ENCODE measurements around the gene SFTA2. TPM values are rescaled to one million over a fixed set of nuclear protein-coding genes. Genes with fewer than 3 reads are reported as not detected.

The SFTA2 gene
- total RNA-seq, 1 donor from 2014 or later: not detected

DNA sequence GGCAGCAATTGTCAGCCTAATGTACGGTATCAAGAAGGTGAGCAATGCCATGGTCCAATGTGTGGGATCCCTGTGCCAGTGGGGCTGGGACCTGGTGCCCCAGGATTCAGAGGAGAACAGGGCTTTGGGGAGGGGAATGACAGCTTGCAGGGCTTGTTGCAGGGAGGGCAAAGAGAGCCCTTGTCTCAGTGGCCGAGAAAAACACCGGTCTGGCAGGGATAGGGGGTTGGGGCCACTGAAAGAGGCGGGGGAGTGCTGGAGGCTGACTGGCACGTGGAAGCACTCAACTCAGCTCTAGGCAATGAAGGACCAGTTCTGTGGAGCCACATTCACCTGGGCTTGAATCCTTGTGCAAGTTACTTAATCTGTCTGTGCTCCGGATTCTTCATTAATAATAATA, 5.3 kb upstream of the SFTA2 start:
- no peak for DNase-seq
- TF ChIP-seq, protein P1, sequence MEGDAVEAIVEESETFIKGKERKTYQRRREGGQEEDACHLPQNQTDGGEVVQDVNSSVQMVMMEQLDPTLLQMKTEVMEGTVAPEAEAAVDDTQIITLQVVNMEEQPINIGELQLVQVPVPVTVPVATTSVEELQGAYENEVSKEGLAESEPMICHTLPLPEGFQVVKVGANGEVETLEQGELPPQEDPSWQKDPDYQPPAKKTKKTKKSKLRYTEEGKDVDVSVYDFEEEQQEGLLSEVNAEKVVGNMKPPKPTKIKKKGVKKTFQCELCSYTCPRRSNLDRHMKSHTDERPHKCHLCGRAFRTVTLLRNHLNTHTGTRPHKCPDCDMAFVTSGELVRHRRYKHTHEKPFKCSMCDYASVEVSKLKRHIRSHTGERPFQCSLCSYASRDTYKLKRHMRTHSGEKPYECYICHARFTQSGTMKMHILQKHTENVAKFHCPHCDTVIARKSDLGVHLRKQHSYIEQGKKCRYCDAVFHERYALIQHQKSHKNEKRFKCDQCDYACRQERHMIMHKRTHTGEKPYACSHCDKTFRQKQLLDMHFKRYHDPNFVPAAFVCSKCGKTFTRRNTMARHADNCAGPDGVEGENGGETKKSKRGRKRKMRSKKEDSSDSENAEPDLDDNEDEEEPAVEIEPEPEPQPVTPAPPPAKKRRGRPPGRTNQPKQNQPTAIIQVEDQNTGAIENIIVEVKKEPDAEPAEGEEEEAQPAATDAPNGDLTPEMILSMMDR (IDR thresholded peaks at IDR 0.05): no peak
- POLR2A ChIA-PET: no interaction called here
- intact Hi-C loops (cut with micrococcal nuclease): no loop called here
- no peaks in the 10 kb centered on the region for H3K9me3 Mint-ChIP-seq
- no peak for ATAC-seq (ENCODE audit: low read depth)
- no peaks in the 10 kb centered on the region for H3K4me1 Mint-ChIP-seq
- H3K36me3 Mint-ChIP-seq (ENCODE audit: low read depth): no peaks in the 10 kb centered on the region
- H3K27ac Mint-ChIP-seq: no peak overlapping the region
- CTCF ChIA-PET: no interaction called here
- H3K4me3 Mint-ChIP-seq: no peak overlapping the region
- H3K27me3 Mint-ChIP-seq: peaks cover 30% of the 10 kb centered on the region

GRCh38 chr6:30935018-30935417, 3.0 kb upstream of the SFTA2 start:
- CTCF ChIA-PET: no interaction called here
- TF ChIP-seq, protein P1 (IDR thresholded peaks at IDR 0.05): no peak
- POLR2A ChIA-PET: no interaction called here
- DNase-seq (no peak), ATAC-seq (ENCODE audit: low read depth) (no peak)
- Mint-ChIP-seq H3K9me3 (no peaks in the 10 kb centered on the region), H3K4me1 (no peaks in the 10 kb centered on the region), H3K27ac (no peak overlapping the region), H3K36me3 (ENCODE audit: low read depth) (no peaks in the 10 kb centered on the region), H3K4me3 (no peak overlapping the region), H3K27me3 (peaks cover 11% of the 10 kb centered on the region)
- intact Hi-C loops (cut with micrococcal nuclease): no loop called here

DNA sequence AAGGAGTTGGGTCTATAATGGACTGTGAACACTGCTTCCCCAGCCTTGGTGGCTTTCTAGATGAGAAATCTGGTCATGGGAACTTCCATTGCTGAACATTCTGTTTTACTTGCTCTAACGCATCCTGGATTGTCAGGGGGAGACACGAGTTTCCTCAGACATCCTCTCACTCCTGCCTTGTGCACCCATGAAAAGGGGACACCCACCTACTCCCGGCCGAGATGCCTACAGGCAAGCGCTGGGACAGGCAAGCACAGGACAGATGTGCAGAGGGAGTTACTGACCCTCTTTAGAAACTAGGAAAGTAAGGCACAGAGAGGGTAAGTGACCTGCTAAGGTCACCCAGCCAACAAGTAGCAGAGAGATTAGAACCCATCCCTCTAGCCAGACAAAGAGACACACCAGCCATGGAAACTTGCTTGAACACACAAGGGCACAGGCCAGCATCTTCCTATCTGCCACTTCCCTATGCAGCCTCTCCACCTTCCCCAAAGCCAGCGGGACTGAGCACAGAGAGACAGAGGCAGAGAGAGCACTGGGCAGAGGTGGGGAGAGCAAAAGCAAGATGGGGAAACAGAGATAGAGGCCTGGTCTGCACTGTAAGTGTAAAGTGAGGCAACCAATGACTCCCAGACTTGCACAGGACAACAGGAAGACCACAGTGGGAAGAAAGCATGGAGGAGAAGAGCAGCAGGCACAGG, 845 bp upstream of the SFTA2 start:
- CTCF ChIA-PET: no interaction called here
- H3K9me3 Mint-ChIP-seq: peaks cover 8% of the 10 kb centered on the region

DNA sequence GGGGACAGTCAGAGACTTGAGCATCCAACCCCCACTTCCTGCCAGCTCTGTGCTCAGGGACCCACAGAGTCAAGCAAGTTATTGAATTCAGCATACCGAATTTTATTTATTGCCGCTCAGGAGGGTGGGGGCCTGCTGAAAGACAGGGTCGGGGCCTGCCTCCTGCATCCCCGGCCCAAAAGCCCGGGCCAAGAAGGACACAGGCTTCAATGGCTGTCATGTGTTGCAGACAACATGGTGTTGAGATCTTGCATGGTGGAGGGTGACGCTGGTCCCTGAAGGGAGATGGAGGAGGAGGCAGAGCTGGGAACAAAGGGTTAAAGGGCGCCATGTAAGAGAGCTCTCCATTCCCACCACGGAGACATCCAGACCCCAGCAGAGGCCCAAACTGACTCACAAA, 698 bp downstream of the SFTA2 start:
- POLR2A ChIA-PET: no interaction called here
- peaks cover 19% of the 10 kb centered on the region for H3K36me3 Mint-ChIP-seq (ENCODE audit: low read depth)
- TF ChIP-seq, protein P1 (IDR thresholded peaks at IDR 0.05): no peak
- H3K27me3 Mint-ChIP-seq: peaks cover 3% of the 10 kb centered on the region
- no peaks in the 10 kb centered on the region for H3K4me1 Mint-ChIP-seq
- intact Hi-C loops (cut with micrococcal nuclease): no loop called here
- ATAC-seq (ENCODE audit: low read depth) (no peak), DNase-seq (no peak)
- no peak overlapping the region for H3K4me3 Mint-ChIP-seq
- peaks cover 8% of the 10 kb centered on the region for H3K9me3 Mint-ChIP-seq
- CTCF ChIA-PET: no interaction called here
- H3K27ac Mint-ChIP-seq: no peak overlapping the region

More for the DNA sequence above, 845 bp upstream of the SFTA2 start:
- Mint-ChIP-seq H3K4me3 (no peak overlapping the region), H3K27me3 (peaks cover 7% of the 10 kb centered on the region), H3K27ac (no peak overlapping the region), H3K36me3 (ENCODE audit: low read depth) (peaks cover 9% of the 10 kb centered on the region), H3K4me1 (no peaks in the 10 kb centered on the region)
- POLR2A ChIA-PET: no interaction called here
- intact Hi-C loops (cut with micrococcal nuclease): no loop called here
- ATAC-seq (ENCODE audit: low read depth): no peak
- no peak for DNase-seq
- TF ChIP-seq, protein P1 (IDR thresholded peaks at IDR 0.05): no peak

GRCh38 chr6:30930506-30930905, 1.5 kb downstream of the SFTA2 start:
- Mint-ChIP-seq H3K36me3 (ENCODE audit: low read depth) (peaks cover 25% of the 10 kb centered on the region), H3K4me1 (no peaks in the 10 kb centered on the region), H3K27ac (no peak overlapping the region), H3K27me3 (peaks cover 3% of the 10 kb centered on the region), H3K4me3 (no peak overlapping the region), H3K9me3 (peaks cover 8% of the 10 kb centered on the region)
- DNase-seq (no peak), ATAC-seq (ENCODE audit: low read depth) (no peak)
- intact Hi-C loops (cut with micrococcal nuclease): no loop called here
- ChIA-PET POLR2A (no interaction called here), CTCF (interaction anchor here (1.0 kb wide), 1 partner anchor 15 kb away, joined by 3 read pairs; no protein-coding TSS in a partner anchor)
- TF ChIP-seq, protein P1 (IDR thresholded peaks at IDR 0.05): no peak

Data from activated B cell treated with CpG ODN at 0.5 μM for 24 hours (primary cell).